Neural crest cell (in vitro differentiated cells): ENCODE data around the gene LCNL1. TPM values are rescaled to one million over a fixed set of nuclear protein-coding genes. Genes with fewer than 3 reads are reported as not detected.

Experiments used
- DNase-seq: peaks from one replicate; pipeline ENCODE4 v3.0.0; 2021; ENCODE audit warnings: low read depth, mixed read lengths, low spot score
- H3K27ac Mint-ChIP-seq: one replicate; pipeline ENCODE4 v1.8.0; 2021; ENCODE audit warnings: mild to moderate bottlenecking, mixed read lengths; ENCODE audit not compliant: unreplicated experiment
- H3K27me3 Mint-ChIP-seq: 2 replicates; pipeline ENCODE4 v1.8.0; 2021; ENCODE audit warnings: low read depth, mild to moderate bottlenecking, mixed read lengths
- H3K36me3 Mint-ChIP-seq: 2 replicates; pipeline ENCODE4 v1.8.0; 2021; ENCODE audit warnings: low read depth, mild to moderate bottlenecking, mixed read lengths
- H3K4me1 Mint-ChIP-seq: 2 replicates; pipeline ENCODE4 v1.8.0; 2021; ENCODE audit warnings: mixed read lengths
- H3K4me3 Mint-ChIP-seq: one replicate; pipeline ENCODE4 v1.8.0; 2021; ENCODE audit warnings: mild to moderate bottlenecking, mixed read lengths
- H3K9me3 Mint-ChIP-seq: 2 replicates; pipeline ENCODE4 v1.8.0; 2021; ENCODE audit warnings: mixed read lengths
- CTCF ChIP-seq: fragments of 200-600 bp; sonication (generic); conservative IDR thresholded peaks from 2 replicates; pipeline ENCODE4 v1.5.0; 2021; ENCODE audit warnings: antibody characterized with exemption, mild to moderate bottlenecking
- total RNA-seq: library from RNA; stranded (reverse); gene quantifications from 2 replicates; pipeline ENCODE4 v1.2.1, GENCODE V29; 2021

LCNL1 gene
- total RNA-seq, 1 donor from 2014 or later = not detected

DNA sequence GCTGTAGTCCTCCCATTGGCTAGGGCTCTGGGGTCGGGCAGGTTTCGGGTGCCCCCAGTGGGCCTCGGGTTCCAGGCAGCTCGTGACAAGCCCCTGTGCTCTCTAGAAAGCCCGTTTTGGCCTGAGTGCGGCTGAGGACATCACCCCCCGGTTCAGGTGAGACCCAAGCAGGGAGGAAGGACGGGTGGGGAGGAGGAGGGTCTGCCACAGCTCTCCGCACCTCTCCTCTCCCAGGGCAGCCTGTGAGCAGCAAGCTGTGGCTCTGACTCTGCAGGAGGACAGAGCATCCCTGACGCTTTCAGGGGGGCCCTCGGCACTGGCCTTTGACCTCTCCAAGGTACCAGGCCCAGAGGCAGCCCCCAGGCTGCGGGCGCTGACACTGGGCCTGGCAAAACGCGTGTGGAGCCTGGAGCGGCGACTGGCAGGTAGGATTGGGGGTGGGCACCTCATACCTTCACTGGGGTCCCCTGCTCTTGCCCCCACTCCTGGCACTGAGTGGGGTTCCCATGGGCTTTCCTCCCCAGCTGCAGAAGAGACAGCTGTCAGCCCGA, 10.1 kb downstream of the LCNL1 start:
- H3K36me3 Mint-ChIP-seq = no peaks in the 10 kb centered on the region
- H3K27ac Mint-ChIP-seq = peak overlapping the region; percentile 62
- H3K4me3 Mint-ChIP-seq = peak overlapping the region; percentile 88
- DNase-seq = no peak
- peaks cover 7% of the 10 kb centered on the region for H3K4me1 Mint-ChIP-seq
- TF ChIP-seq CTCF = no peak
- H3K9me3 Mint-ChIP-seq = no peaks in the 10 kb centered on the region
- H3K27me3 Mint-ChIP-seq = peaks cover 9% of the 10 kb centered on the region

DNA sequence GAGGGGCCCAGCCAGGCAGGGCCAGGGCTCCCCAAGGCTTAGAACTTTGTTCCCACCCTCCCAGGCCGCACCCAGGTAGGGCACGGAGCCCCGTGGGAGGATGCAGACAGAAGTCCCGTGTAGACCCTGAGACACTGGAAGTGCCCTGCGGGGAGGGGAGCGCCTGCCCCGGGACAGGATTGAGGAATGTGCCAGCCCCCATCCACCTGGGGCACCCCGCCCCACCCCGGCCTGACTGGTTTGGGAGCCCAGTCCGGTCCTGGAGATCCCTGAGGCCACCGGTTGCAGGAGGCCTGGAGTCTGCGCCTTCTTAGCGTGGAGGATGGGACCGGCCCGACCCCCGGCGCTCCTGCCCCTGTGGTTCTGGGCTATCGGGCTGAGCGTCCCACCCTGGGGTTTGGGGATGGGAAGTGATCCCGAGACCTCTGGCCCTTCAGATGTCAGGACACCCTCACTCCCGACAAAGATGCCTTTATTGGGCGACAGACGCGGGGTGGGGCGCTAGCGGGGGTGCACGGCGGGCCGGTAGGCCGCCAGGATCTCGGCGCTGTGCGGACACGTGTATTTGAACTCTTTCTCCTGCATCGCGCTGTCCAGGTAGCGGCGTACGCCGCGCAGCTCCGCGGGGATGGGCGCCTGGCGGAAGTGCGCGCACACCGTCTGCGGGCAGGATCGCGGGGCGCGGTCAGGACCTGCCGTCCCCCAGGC, 11.5 kb downstream of the LCNL1 start:
- no peak for TF ChIP-seq CTCF
- peaks cover 7% of the 10 kb centered on the region for H3K4me1 Mint-ChIP-seq
- H3K27ac Mint-ChIP-seq = no peak overlapping the region
- no peaks in the 10 kb centered on the region for H3K36me3 Mint-ChIP-seq
- no peak for DNase-seq
- no peaks in the 10 kb centered on the region for H3K9me3 Mint-ChIP-seq
- H3K4me3 Mint-ChIP-seq = no peak overlapping the region
- peaks cover 11% of the 10 kb centered on the region for H3K27me3 Mint-ChIP-seq

DNA sequence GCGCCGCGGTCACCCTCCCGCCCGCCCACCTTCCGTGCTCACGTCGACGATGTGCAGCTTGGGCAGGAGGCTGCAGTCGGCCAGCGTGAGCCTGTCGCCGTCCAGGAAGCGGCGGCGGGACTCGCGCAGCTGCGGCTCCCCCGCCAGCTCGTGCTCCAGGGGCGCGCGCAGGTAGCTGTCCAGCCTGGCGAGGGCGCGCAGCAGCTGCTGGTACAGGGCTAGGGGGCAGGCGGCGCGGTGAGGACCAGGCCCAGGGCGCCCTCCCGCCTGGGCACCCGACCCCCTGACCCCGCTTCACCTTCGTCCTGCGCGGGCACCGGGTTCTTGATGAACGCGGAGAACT, 12.1 kb downstream of the LCNL1 start:
- no peaks in the 10 kb centered on the region for H3K36me3 Mint-ChIP-seq
- no peak for TF ChIP-seq CTCF
- peaks cover 7% of the 10 kb centered on the region for H3K4me1 Mint-ChIP-seq
- H3K27me3 Mint-ChIP-seq = peaks cover 11% of the 10 kb centered on the region
- no peak overlapping the region for H3K4me3 Mint-ChIP-seq
- DNase-seq = no peak
- H3K9me3 Mint-ChIP-seq = no peaks in the 10 kb centered on the region
- H3K27ac Mint-ChIP-seq = no peak overlapping the region

GRCh38 chr9:136995362-136995761, 12.6 kb downstream of the LCNL1 start:
- no peak for DNase-seq
- no peak for TF ChIP-seq CTCF
- Mint-ChIP-seq H3K9me3 (no peaks in the 10 kb centered on the region), H3K27ac (no peak overlapping the region), H3K27me3 (peaks cover 11% of the 10 kb centered on the region), H3K4me3 (no peak overlapping the region), H3K4me1 (peaks cover 11% of the 10 kb centered on the region), H3K36me3 (no peaks in the 10 kb centered on the region)

GRCh38 chr9:136995772-136996311, 13.0 kb downstream of the LCNL1 start:
- H3K4me1 Mint-ChIP-seq = peaks cover 8% of the 10 kb centered on the region

More at GRCh38 chr9:136995772-136996311, 13.0 kb downstream of the LCNL1 start:
- no peak overlapping the region for H3K4me3 Mint-ChIP-seq
- DNase-seq = no peak
- H3K27ac Mint-ChIP-seq = no peak overlapping the region
- no peak for TF ChIP-seq CTCF
- H3K27me3 Mint-ChIP-seq = peaks cover 11% of the 10 kb centered on the region
- H3K9me3 Mint-ChIP-seq = no peaks in the 10 kb centered on the region
- no peaks in the 10 kb centered on the region for H3K36me3 Mint-ChIP-seq
